Muscle layer of duodenum (tissue), 2 donors: ENCODE measurements around the gene HAS3.

Source experiments
- H3K27ac ChIP-seq: one replicate; pipeline ENCODE4 v1.7.0; 2013; ENCODE audit warnings: mild to moderate bottlenecking, low read length
- H3K27me3 ChIP-seq: one replicate; pipeline ENCODE4 v1.7.0; 2013; ENCODE audit warnings: low read depth, mild to moderate bottlenecking, control low read depth, low read length
- H3K36me3 ChIP-seq, 2 donors: one replicate each; pipeline ENCODE4 v1.7.0; 2013; ENCODE audit warnings: low read length in 2 of 2, control low read depth in 1 of 2, mild to moderate bottlenecking in 1 of 2; ENCODE audit not compliant: insufficient read depth in 2 of 2, control insufficient read depth in 1 of 2
- H3K4me1 ChIP-seq, 2 donors: one replicate each; pipeline ENCODE4 v1.7.0; 2013; ENCODE audit warnings: low read length in 2 of 2, mild to moderate bottlenecking in 2 of 2, control low read depth in 1 of 2, moderate library complexity in 1 of 2; ENCODE audit not compliant: insufficient read depth in 2 of 2, control insufficient read depth in 1 of 2
- H3K4me3 ChIP-seq, 2 donors: one replicate each; pipeline ENCODE4 v1.7.0; 2013; ENCODE audit warnings: low read length in 2 of 2, low read depth in 1 of 2, mild to moderate bottlenecking in 1 of 2
- H3K9me3 ChIP-seq, 2 donors: one replicate each; pipeline ENCODE4 v1.7.0; 2013; ENCODE audit warnings: low read length in 2 of 2, control low read depth in 1 of 2, mild to moderate bottlenecking in 1 of 2; ENCODE audit not compliant: control insufficient read depth in 1 of 2
- donor health status: healthy.

Gene HAS3

DNA sequence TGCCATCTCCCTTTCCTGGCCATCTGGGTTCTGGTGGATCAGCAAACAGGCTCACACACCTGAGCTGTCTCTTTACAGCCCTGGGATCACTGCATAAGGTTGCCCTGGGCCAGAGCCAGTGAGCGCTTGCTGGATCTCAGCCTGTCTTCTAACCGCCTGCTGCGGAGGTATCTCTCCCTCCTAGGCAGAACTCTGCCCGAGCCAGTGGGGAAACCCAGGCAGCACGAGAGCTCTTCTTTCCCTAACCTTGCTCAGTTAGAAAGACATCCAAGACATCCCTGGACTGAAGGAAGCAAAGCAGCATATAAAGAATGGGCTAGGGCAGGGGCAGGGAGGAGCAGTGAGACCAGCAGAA lies 6.4 kb downstream of the HAS3 start:
- Histone ChIP-seq H3K27me3 (no peaks in the 10 kb centered on the region), H3K4me1 (peaks cover 0 to 21% of the 10 kb centered on the region in 2 donors), H3K9me3 (no peaks in the 10 kb centered on the region), H3K27ac (no peak overlapping the region), H3K4me3 (no peak overlapping the region), H3K36me3 (peaks cover 25 to 44% of the 10 kb centered on the region in 2 donors)

DNA sequence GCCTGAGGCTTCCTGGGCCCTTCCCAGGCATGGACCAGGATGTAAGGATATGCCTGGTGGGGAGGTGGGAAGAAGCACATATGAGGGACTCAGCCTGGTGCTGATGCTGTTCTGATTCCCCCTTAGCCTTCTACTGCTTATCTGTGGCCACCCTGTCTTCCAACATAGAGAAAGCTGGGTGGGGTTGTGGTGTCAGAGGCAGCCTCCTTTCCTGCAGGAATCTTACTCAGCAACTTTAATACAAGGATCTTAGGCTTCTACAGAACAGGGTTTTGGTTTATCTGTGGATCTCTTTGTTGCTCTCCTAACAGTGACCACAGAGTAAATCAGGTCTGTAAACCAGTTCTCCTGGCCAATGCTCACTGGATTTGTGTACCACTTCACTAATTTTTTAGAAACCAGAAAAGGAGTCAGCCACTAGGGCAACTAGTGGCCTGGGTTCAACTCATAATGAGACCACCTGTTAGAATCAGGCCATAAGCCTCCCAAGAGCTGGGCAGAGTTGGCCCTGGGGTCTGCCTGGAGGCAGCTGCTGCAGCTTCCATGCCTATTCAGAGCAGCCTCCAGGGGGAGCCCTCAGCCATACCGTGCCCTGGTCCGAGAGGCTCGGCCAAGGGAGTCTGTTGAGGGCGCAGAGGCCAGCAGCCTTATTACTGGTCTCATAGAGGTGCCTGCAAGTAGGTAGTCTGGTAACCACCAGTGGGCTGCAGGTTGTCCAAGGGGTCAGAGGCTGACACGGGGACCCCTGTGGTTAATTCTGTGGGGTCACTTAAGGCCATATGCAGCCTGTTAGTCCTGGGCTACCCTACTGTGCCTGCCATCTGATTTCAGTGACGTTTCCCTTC lies 7.1 kb downstream of the HAS3 start:
- H3K27me3 ChIP-seq = no peaks in the 10 kb centered on the region
- no peak overlapping the region for H3K4me3 ChIP-seq
- H3K36me3 ChIP-seq = peaks cover 25 to 47% of the 10 kb centered on the region in 2 donors
- no peak overlapping the region for H3K27ac ChIP-seq
- H3K4me1 ChIP-seq = peaks cover 0 to 21% of the 10 kb centered on the region in 2 donors
- H3K9me3 ChIP-seq = no peaks in the 10 kb centered on the region

DNA sequence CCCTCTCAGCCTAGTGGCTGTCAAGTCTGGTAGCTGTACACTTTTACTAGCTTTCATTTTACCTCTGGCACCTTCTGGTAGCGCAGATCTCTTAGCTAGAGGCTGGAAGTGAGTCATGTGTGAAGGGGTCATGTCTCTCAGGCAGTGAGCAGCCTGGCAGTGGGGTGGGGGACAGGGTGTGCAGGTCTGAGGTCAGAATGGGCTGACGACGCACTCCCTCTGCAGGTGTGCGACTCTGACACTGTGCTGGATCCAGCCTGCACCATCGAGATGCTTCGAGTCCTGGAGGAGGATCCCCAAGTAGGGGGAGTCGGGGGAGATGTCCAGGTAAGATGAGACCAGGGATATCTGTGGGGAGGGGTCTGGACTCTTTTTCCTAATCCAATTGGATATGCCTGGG lies 7.8 kb downstream of the HAS3 start:
- Histone ChIP-seq H3K4me3 (no peak overlapping the region), H3K4me1 (peaks cover 0 to 14% of the 10 kb centered on the region in 2 donors), H3K27me3 (no peaks in the 10 kb centered on the region), H3K36me3 (peaks cover 32 to 54% of the 10 kb centered on the region in 2 donors), H3K27ac (no peak overlapping the region), H3K9me3 (no peaks in the 10 kb centered on the region)

- no peak overlapping the region for H3K27ac ChIP-seq
- H3K4me3 ChIP-seq = no peak overlapping the region
- peaks cover 33 to 64% of the 10 kb centered on the region in 2 donors for H3K36me3 ChIP-seq
- H3K9me3 ChIP-seq = no peaks in the 10 kb centered on the region
- H3K4me1 ChIP-seq = peaks cover 0 to 13% of the 10 kb centered on the region in 2 donors
- no peaks in the 10 kb centered on the region for H3K27me3 ChIP-seq
Measured at GRCh38 chr16:69114346-69114975, 9.0 kb downstream of the HAS3 start.

GRCh38 chr16:69114976-69115355 lies 9.5 kb downstream of the HAS3 start:
- Histone ChIP-seq H3K27me3 (no peaks in the 10 kb centered on the region), H3K9me3 (no peaks in the 10 kb centered on the region), H3K27ac (no peak overlapping the region), H3K36me3 (peaks cover 36 to 64% of the 10 kb centered on the region in 2 donors), H3K4me1 (peaks cover 0 to 13% of the 10 kb centered on the region in 2 donors), H3K4me3 (no peak overlapping the region)

DNA sequence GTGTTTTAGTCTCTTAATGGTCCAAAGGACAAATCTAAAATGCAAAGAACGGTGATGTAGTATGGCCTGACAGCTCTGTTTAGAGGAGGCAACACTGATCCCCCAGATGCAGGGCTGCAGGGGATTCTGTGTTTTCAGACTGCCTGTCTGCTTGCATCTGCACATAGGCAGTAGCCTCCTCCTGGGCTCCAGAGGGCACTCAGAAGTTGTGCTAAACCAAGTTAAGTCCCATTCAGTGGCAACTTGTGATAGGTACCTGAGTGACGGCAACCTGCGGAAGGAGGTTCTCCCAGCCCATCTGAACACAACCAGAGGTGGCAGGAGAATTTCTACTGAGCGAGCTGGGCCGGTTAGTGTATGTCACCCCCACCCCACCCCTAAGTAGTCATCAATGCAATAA lies 9.9 kb downstream of the HAS3 start:
- Histone ChIP-seq H3K27me3 (no peaks in the 10 kb centered on the region), H3K36me3 (peaks cover 40 to 67% of the 10 kb centered on the region in 2 donors), H3K9me3 (no peaks in the 10 kb centered on the region), H3K4me1 (peaks cover 0 to 13% of the 10 kb centered on the region in 2 donors), H3K27ac (no peak overlapping the region), H3K4me3 (no peak overlapping the region)

DNA sequence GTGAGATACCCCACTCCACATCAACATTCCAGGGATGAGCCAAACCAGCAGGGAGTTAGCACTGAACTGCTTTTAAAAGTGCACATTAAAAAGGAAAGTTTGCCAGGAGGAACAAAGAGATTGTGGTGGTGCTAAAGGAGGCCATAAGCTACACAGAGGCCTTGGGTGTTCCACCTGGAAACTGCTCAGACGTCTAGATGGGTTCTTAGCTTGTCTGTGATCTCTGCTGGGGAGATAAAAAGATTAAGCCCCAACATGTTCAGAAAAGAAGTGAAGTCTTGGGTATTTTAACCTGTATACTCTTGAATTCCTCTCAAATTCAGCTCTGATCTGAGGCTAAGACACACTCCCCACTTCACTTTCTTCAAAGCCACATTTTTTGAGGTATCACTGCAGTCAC lies 10.4 kb downstream of the HAS3 start:
- Histone ChIP-seq H3K4me3 (no peak overlapping the region), H3K27me3 (no peaks in the 10 kb centered on the region), H3K4me1 (peaks cover 0 to 13% of the 10 kb centered on the region in 2 donors), H3K9me3 (no peaks in the 10 kb centered on the region), H3K27ac (no peak overlapping the region), H3K36me3 (peaks cover 43 to 67% of the 10 kb centered on the region in 2 donors)

GRCh38 chr16:69116256-69116875 lies 10.9 kb downstream of the HAS3 start:
- peaks cover 47 to 72% of the 10 kb centered on the region in 2 donors for H3K36me3 ChIP-seq
- H3K9me3 ChIP-seq = no peaks in the 10 kb centered on the region
- H3K4me3 ChIP-seq = no peak overlapping the region
- H3K27ac ChIP-seq = no peak overlapping the region
- H3K27me3 ChIP-seq = no peaks in the 10 kb centered on the region
- peaks cover 0 to 13% of the 10 kb centered on the region in 2 donors for H3K4me1 ChIP-seq

DNA sequence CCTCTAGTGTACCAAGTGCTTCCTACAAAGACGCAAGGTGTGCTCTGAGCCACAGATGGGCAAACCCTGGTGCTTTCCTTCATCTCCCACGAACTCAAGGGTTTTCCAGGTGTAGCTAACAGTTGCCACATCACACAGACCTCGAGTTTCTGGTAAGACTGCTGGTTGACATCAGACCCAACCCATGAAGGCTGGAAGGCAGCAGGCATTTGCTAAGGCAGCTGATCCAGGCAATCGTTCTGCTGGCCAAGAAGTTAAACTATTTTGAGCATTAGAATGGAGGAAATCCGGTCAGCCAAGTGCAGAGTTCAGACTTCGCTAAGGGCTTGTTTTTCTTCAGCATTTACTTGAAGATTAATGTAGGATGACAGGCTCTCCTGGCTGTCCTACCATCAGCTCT lies 11.5 kb downstream of the HAS3 start:
- H3K4me3 ChIP-seq = no peak overlapping the region
- H3K27me3 ChIP-seq = no peaks in the 10 kb centered on the region
- H3K9me3 ChIP-seq = no peaks in the 10 kb centered on the region
- no peak overlapping the region for H3K27ac ChIP-seq
- peaks cover 0 to 13% of the 10 kb centered on the region in 2 donors for H3K4me1 ChIP-seq
- H3K36me3 ChIP-seq = peaks cover 47 to 72% of the 10 kb centered on the region in 2 donors

GRCh38 chr16:69118468-69118867 lies 13.0 kb downstream of the HAS3 start:
- Histone ChIP-seq H3K27me3 (no peaks in the 10 kb centered on the region), H3K4me1 (peaks cover 0 to 13% of the 10 kb centered on the region in 2 donors), H3K27ac (no peak overlapping the region), H3K36me3 (peaks cover 45 to 67% of the 10 kb centered on the region in 2 donors), H3K4me3 (no peak overlapping the region), H3K9me3 (no peaks in the 10 kb centered on the region)

- Histone ChIP-seq H3K4me1 (peaks cover 0 to 13% of the 10 kb centered on the region in 2 donors), H3K4me3 (no peak overlapping the region), H3K27ac (no peak overlapping the region), H3K36me3 (peaks cover 42 to 62% of the 10 kb centered on the region in 2 donors), H3K27me3 (no peaks in the 10 kb centered on the region), H3K9me3 (no peaks in the 10 kb centered on the region)
Measured at GRCh38 chr16:69118994-69119393, 13.5 kb downstream of the HAS3 start.
